Stromal cell of bone marrow (primary cell): ENCODE results near the gene SCAANT1.

Experiments
- DNase-seq: peaks from one replicate; pipeline ENCODE4 v3.0.0-alpha.2; 2012; ENCODE audit warnings: low read depth

SCAANT1 gene

GRCh38 chr3:63863150-63864007 is 48.8 kb downstream of the SCAANT1 start, which contains the start of the genes ATXN7 and THOC7:
Gene ATXN7, plus strand, starts transcription at chr3:63863867. Its CDS starts 48,732 bp downstream, at chr3:63912599.
Gene THOC7, minus strand, starts transcription at chr3:63863805. Its CDS starts 15 bp downstream, at chr3:63863790.
- peak; percentile 38 for DNase-seq

- DNase-seq, result no peak
These were observed 49.4 kb downstream of the SCAANT1 start for GRCh38 chr3:63862804-63863149.
